Measurements from ENCODE around the gene PADI2.

PADI2 gene

DNA sequence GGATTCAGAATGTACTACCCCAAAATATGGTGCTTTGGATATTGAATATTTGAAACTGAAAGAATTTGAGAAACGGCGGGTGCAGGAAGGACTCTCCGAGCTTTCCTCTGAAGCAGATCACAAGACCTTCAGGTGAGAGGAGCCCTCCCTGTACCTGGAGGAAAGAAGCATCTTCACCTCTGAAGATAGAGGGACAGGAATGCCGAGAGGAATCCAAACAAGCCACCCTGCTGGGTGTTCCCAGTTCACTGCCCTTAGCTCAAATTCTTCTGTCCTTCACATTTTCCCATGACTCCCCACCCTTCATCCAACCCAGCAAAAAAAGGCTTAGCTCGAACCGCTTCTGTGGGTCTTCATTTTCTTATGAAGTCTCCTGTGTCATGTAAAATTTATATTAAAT, 18.2 kb upstream of the PADI2 start:
- no peak for DNase-seq (ENCODE audit: low spot score)
- TF ChIP-seq, protein P1, sequence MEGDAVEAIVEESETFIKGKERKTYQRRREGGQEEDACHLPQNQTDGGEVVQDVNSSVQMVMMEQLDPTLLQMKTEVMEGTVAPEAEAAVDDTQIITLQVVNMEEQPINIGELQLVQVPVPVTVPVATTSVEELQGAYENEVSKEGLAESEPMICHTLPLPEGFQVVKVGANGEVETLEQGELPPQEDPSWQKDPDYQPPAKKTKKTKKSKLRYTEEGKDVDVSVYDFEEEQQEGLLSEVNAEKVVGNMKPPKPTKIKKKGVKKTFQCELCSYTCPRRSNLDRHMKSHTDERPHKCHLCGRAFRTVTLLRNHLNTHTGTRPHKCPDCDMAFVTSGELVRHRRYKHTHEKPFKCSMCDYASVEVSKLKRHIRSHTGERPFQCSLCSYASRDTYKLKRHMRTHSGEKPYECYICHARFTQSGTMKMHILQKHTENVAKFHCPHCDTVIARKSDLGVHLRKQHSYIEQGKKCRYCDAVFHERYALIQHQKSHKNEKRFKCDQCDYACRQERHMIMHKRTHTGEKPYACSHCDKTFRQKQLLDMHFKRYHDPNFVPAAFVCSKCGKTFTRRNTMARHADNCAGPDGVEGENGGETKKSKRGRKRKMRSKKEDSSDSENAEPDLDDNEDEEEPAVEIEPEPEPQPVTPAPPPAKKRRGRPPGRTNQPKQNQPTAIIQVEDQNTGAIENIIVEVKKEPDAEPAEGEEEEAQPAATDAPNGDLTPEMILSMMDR (IDR thresholded peaks at IDR 0.05; ENCODE audit: extremely low read depth, missing control alignments): no peak

DNA sequence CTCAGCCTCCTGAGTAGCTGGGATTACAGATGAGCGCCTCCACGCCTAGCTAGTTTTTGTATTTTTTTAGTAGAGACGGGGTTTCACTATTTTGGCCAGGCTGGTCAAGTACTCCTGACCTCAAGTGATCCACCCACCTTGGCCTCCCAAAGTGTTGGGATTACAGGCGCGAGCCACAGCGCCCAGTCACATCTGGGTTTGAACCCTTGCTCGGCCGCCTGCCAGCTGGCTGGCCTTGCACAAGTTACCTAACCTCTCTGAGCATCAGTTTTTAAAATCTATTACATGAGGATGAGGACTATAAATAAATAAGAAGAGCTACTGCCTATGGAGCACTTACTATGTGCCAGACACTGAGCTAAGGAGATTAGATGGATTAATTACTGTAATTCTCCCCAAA, 17.7 kb upstream of the PADI2 start:
- TF ChIP-seq, protein P1 (IDR thresholded peaks at IDR 0.05; ENCODE audit: extremely low read depth, missing control alignments): no peak
- no peak for DNase-seq (ENCODE audit: low spot score)

DNA sequence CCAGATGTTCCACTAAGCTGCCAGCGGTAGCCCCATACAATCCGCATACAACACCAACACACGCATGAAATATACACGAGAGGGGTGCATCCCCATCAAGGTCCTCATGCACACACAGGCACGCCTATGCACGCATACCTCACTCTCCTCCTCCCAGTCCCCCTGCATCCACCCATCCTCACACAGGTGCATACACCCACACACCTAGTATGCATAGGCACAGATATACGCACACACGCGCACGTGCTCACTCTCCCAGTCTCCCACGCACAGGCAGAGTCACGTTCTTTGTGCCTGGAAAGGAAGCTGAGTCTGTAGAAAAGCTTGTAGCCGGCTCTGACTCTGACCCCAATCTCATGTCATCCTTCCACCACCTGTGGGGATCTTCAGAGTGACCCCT, 16.9 kb upstream of the PADI2 start:
- DNase-seq (ENCODE audit: low spot score): no peak

DNA sequence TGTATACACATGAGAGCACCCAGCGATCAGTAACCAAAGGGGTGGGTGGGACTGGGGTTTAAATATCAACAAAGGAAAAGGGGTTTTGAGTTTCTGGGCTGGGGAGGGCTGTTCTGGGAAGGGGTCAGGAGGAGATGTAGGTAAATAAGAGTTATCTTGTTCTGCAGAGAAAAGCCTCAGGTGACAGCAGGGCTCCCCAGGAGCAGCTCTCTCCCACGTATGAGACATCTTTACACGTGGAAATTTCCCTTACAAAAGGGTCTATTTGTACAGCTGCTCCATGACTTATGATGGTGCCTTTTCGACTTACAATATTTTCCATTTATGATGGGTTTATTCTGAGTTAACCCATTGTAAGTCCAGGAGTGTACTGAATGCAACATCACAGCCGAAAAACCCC, 16.3 kb upstream of the PADI2 start:
- no peak for DNase-seq (ENCODE audit: low spot score)

More for the DNA sequence above, 16.9 kb upstream of the PADI2 start:
- TF ChIP-seq, protein P1 (IDR thresholded peaks at IDR 0.05; ENCODE audit: extremely low read depth, missing control alignments): no peak

DNA sequence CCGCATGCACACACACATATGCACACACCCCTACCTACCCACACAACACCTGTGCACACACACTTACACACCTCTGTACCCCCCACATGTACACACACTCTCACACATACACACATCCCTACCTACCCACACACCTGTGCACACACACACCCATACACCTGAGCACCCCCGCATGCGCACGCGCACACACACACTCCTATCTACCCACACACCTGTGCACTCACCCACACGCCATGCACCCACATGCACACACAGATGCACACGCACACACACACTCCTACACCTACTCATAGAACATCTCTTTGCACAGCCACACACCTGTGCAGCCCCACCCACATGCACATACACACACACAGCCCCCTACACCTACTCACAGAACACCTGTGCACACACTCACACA, 15.5 kb upstream of the PADI2 start:
- no peak for DNase-seq (ENCODE audit: low spot score)
- TF ChIP-seq, protein P1 (IDR thresholded peaks at IDR 0.05; ENCODE audit: extremely low read depth, missing control alignments): no peak

More for the DNA sequence above, 16.3 kb upstream of the PADI2 start:
- TF ChIP-seq, protein P1 (IDR thresholded peaks at IDR 0.05; ENCODE audit: extremely low read depth, missing control alignments): no peak

DNA sequence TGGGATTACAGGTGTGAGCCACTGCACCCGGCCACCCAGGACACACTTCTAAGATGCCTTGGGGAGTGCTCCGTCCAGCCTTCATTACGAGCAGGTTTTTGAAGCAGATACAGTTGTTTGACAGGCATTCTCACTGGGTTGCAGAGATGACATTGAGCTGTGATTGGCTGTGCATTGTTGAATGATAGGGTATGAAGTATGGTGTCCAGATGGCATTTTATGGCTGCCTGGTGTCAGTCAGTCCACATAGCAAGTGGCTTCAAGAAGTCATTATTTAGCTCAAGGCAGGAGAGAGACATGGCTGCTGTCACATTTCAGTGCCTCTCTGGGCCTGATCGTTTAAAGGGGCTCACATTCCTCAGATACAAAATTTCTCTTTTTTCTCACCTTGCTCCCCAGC, 14.8 kb upstream of the PADI2 start:
- TF ChIP-seq, protein P1 (IDR thresholded peaks at IDR 0.05; ENCODE audit: extremely low read depth, missing control alignments): no peak
- DNase-seq (ENCODE audit: low spot score): no peak

DNA sequence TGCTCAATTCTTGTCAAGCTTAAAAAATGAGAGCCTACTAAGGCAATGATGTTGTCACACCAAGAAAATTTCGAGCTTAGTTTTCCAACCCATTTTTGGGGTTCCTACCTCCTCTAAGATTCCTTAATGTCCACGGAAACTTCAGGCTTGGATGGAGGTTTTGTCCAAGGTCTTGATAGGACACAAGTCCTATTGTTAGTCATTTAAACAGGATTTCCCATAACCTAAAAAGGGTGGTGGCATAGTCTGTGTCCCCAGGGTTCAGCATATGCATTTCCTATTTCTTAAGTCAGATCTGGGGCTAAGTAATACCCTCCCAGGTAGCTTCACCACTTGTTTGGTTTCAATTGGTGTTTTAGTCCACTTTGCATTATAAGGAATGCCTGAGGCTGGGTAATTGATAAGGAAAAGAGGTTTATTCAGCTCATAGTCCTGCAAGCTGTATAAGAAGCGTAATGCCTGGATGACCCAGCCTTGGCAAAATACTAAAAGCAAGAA, 10.9 kb upstream of the PADI2 start:
- TF ChIP-seq, protein P1 (IDR thresholded peaks at IDR 0.05; ENCODE audit: extremely low read depth, missing control alignments): no peak
- DNase-seq (ENCODE audit: low spot score): no peak
